Gastroesophageal sphincter (tissue), 4 donors: ENCODE data around the gene UTY. TPM values are rescaled to one million over a fixed set of nuclear protein-coding genes. Genes with fewer than 3 reads are reported as not detected.

Experiments
- ATAC-seq: fragments of 150-250 bp; one replicate; pipeline ENCODE4 v1.9.1; 2016; ENCODE audit warnings: mild to moderate bottlenecking, moderate library complexity
- H3K27ac ChIP-seq, 4 donors: fragments of 200-600 bp; sonication (generic) in 3 of 4; 1 replicate in 3 of 4; 2 replicates in 1 of 4; pipeline ENCODE4 v1.5.1; 2016 to 2019
- H3K27me3 ChIP-seq: fragments of 200-600 bp; sonication (generic); one replicate; pipeline ENCODE4 v1.5.1; 2019
- H3K36me3 ChIP-seq, 2 donors: fragments of 200-600 bp; sonication (generic); one replicate each; pipeline ENCODE4 v1.5.1; 2019; ENCODE audit warnings: control low read depth in 1 of 2
- H3K4me1 ChIP-seq, 3 donors: fragments of 200-600 bp; sonication (generic); 1 replicate in 2 of 3; 2 replicates in 1 of 3; pipeline ENCODE4 v1.5.1; 2016 to 2019; ENCODE audit warnings: control low read depth in 2 of 3
- H3K4me3 ChIP-seq, 2 donors: fragments of 200-600 bp; sonication (generic); one replicate each; pipeline ENCODE4 v1.5.1; 2019; ENCODE audit warnings: mild to moderate bottlenecking in 1 of 2, moderate library complexity in 1 of 2
- H3K9me3 ChIP-seq, 3 donors: fragments of 200-600 bp; sonication (generic); one replicate each; pipeline ENCODE4 v1.5.1; 2017 to 2019; ENCODE audit warnings: control low read depth in 2 of 3
- CTCF ChIP-seq, 4 experiments: fragments of 200-600 bp in 2 of 4; fragments of 450-650 bp in 2 of 4; sonication (generic) in 1 of 4; IDR thresholded peaks; one replicate each; pipeline ENCODE4 v1.5.1; 2017 to 2019; ENCODE audit warnings: antibody characterized with exemption in 4 of 4, mild to moderate bottlenecking in 2 of 4, moderate library complexity in 2 of 4
- EP300 ChIP-seq: sonication (generic); formaldehyde crosslinking; IDR thresholded peaks from one replicate; pipeline ENCODE4 v1.6.1; 2017; ENCODE audit warnings: antibody characterized with exemption, mild to moderate bottlenecking
- POLR2A ChIP-seq, 2 donors: fragments of 450-650 bp; IDR thresholded peaks; one replicate each; pipeline ENCODE4 v1.6.1; 2017; ENCODE audit warnings: antibody characterized with exemption in 2 of 2, mild to moderate bottlenecking in 2 of 2, moderate library complexity in 1 of 2
- POLR2AphosphoS5 ChIP-seq: sonication (generic); formaldehyde crosslinking; IDR thresholded peaks from one replicate; pipeline ENCODE4 v1.6.1; 2017; ENCODE audit warnings: antibody characterized with exemption
- WGBS, 2 donors: methylation state at CpG; one replicate each; pipeline ENCODE4 v1.1.5; 2018; ENCODE audit warnings: low coverage in 1 of 2; 5-methylcytosine and 5-hydroxymethylcytosine counted together
- total RNA-seq, 4 donors: library from RNA; depleted of rRNA; stranded (reverse); fragments of >200 nt; gene quantifications; one replicate each; pipeline ENCODE4 v1.1.0, GENCODE V29; 2016

UTY gene
- total RNA-seq, 4 donors from 2014 or later = 0.07 to 58.7 (median 27.1) TPM; not detected in 1

GRCh38 chrY:13210961-13211646 lies 268.7 kb downstream of the UTY start:
- no peaks in the 10 kb centered on the region for H3K27me3 ChIP-seq
- no peak for ATAC-seq
- H3K4me1 ChIP-seq = no peaks in the 10 kb centered on the region
- no peak overlapping the region for H3K27ac ChIP-seq
- TF ChIP-seq POLR2AphosphoS5 (no peak), POLR2A (IDR thresholded peaks at IDR 0.05) (no peak), CTCF (IDR thresholded peaks at IDR 0.05) (no peak), EP300 (no peak)
- H3K36me3 ChIP-seq = no peaks in the 10 kb centered on the region
- 30% methylated on average over 2 of the region's 5 CpGs; no CpG with 5 or more reads in 1 of the 2 donors for WGBS, 2 donors
- H3K4me3 ChIP-seq = no peak overlapping the region
- no peaks in the 10 kb centered on the region for H3K9me3 ChIP-seq

- TF ChIP-seq CTCF (IDR thresholded peaks at IDR 0.05) (no peak), POLR2AphosphoS5 (no peak), EP300 (no peak), POLR2A (IDR thresholded peaks at IDR 0.05) (no peak)
- H3K27ac ChIP-seq = no peak overlapping the region
- ATAC-seq = no peak
- no peaks in the 10 kb centered on the region for H3K9me3 ChIP-seq
- 57% methylated on average over 1 of the region's 1 CpG; no CpG with 5 or more reads in 1 of the 2 donors for WGBS, 2 donors
- H3K4me3 ChIP-seq = no peak overlapping the region
- no peaks in the 10 kb centered on the region for H3K36me3 ChIP-seq
- no peaks in the 10 kb centered on the region for H3K4me1 ChIP-seq
- H3K27me3 ChIP-seq = no peaks in the 10 kb centered on the region
These were observed 274.6 kb downstream of the UTY start for GRCh38 chrY:13205214-13205613.

Other genes with a start within 250 kb of the UTY start
- gene TMSB4Y, start 223.9 kb upstream of the UTY start, total RNA-seq = 1 to 10 TPM in 2 of 4 donors, not detected in 2; 1.6 to 5.1 TPM